Measurements from ENCODE around the gene ATP6V1G1. TPM values are rescaled to one million over a fixed set of nuclear protein-coding genes. Genes with fewer than 3 reads are reported as not detected.

The ATP6V1G1 gene
- total RNA-seq, 1 experiment from 2014 or later = 87.1 TPM

DNA sequence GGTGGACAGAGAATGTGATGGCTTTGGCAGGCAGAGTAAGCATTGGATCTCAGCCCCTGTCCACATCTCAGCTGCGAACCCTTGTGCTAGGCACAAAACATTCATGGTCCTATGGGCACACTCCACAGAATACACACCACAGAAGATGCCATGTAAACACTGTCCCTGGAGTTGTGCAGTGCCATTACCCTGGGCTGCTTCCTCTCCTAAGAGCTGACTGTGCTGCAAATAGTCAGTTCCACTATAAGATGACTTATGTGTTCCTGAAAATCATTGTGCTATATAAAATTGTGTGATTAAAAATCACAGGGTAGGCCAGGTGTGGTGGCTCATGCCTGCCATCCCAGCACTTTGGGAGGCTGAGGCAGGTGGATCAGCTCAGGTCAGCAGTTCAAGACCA, 31.9 kb upstream of the ATP6V1G1 start:
- Mint-ChIP-seq H3K4me1 (ENCODE audit: insufficient read depth, unreplicated experiment) (peaks cover 13% of the 10 kb centered on the region), H3K4me3 (ENCODE audit: unreplicated experiment) (no peak overlapping the region), H3K27me3 (ENCODE audit: insufficient read depth, unreplicated experiment) (no peaks in the 10 kb centered on the region), H3K36me3 (ENCODE audit: insufficient read depth, unreplicated experiment) (no peaks in the 10 kb centered on the region), H3K27ac (ENCODE audit: low read depth, unreplicated experiment) (no peak overlapping the region), H3K9me3 (ENCODE audit: unreplicated experiment) (no peaks in the 10 kb centered on the region)
- no peak for DNase-seq (ENCODE audit: unreplicated experiment)
- BruUV-seq (replicated peaks) = no TSS peak
- ChIA-PET POLR2A (interaction anchor here (2.2 kb wide), 1 partner anchor 32 kb away, joined by 12 read pairs; the partner anchor contains the start of gene ATP6V1G1), CTCF (interaction anchor here (0.9 to 1.1 kb wide), 2 partner anchors 14 to 18 kb away, joined by 3 read pairs; no protein-coding TSS in a partner anchor)
- TF ChIP-seq CTCF (IDR thresholded peaks at IDR 0.05; ENCODE audit: unreplicated experiment) = no peak
- intact Hi-C loops (cut with micrococcal nuclease) = no loop called here

- ChIA-PET CTCF (no interaction called here), POLR2A (interaction anchor here (1.2 kb wide), 1 partner anchor 29 kb away, joined by 4 read pairs; the partner anchor contains the start of gene ATP6V1G1)
- Mint-ChIP-seq H3K36me3 (ENCODE audit: insufficient read depth, unreplicated experiment) (no peaks in the 10 kb centered on the region), H3K9me3 (ENCODE audit: unreplicated experiment) (no peaks in the 10 kb centered on the region), H3K27ac (ENCODE audit: low read depth, unreplicated experiment) (no peak overlapping the region), H3K4me3 (ENCODE audit: unreplicated experiment) (no peak overlapping the region), H3K4me1 (ENCODE audit: insufficient read depth, unreplicated experiment) (no peaks in the 10 kb centered on the region), H3K27me3 (ENCODE audit: insufficient read depth, unreplicated experiment) (peaks cover 23% of the 10 kb centered on the region)
- no peak for DNase-seq (ENCODE audit: unreplicated experiment)
- no peak for TF ChIP-seq CTCF (IDR thresholded peaks at IDR 0.05; ENCODE audit: unreplicated experiment)
- intact Hi-C loops (cut with micrococcal nuclease) = no loop called here
- no TSS peak for BruUV-seq (replicated peaks)
These were observed 29.4 kb upstream of the ATP6V1G1 start for GRCh38 chr9:114558027-114558675.

DNA sequence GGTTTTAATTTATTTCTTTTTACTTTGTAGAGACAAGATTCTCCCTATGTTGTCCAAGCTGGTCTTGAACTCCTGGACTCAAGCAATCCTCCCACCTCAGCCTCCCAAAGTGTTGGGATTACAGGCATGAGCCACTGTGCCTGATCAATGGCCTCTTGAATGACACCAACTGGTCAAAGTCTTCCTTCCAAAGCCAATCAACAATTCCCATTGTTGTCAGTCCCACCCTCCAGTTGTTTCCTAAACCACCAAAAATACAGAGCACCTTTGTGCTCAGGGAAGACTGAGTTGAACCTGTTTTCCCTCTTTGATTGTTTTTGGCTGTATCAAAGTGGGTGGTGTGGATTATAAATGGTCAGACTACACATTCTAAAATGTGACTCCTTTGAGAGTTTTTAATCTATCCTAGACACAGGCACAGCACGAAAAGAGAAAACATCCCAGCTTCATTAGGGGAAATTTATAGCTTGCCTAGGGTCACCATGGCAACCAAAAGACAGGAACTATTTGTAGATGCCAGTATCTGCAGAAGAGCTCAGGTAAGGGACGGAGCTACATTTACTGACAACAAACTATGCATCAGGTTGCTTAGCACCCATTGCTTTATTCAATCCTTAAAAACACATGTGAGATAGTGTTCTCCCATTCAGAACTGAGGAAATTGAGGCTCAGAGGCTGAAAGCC, 27.6 kb upstream of the ATP6V1G1 start:
- DNase-seq (ENCODE audit: unreplicated experiment) = no peak
- H3K27me3 Mint-ChIP-seq (ENCODE audit: insufficient read depth, unreplicated experiment) = peaks cover 24% of the 10 kb centered on the region
- BruUV-seq (replicated peaks) = no TSS peak
- no peaks in the 10 kb centered on the region for H3K36me3 Mint-ChIP-seq (ENCODE audit: insufficient read depth, unreplicated experiment)
- no peaks in the 10 kb centered on the region for H3K4me1 Mint-ChIP-seq (ENCODE audit: insufficient read depth, unreplicated experiment)
- CTCF ChIA-PET = interaction anchor here (0.9 to 1.2 kb wide), 2 partner anchors 8 to 53 kb away, joined by 3 read pairs; no protein-coding TSS in a partner anchor
- no peaks in the 10 kb centered on the region for H3K9me3 Mint-ChIP-seq (ENCODE audit: unreplicated experiment)
- intact Hi-C loops (cut with micrococcal nuclease) = no loop called here
- H3K27ac Mint-ChIP-seq (ENCODE audit: low read depth, unreplicated experiment) = no peak overlapping the region
- no peak for TF ChIP-seq CTCF (IDR thresholded peaks at IDR 0.05; ENCODE audit: unreplicated experiment)
- POLR2A ChIA-PET = interaction anchor here (0.8 kb wide), 1 partner anchor 9 kb away, joined by 3 read pairs; no protein-coding TSS in a partner anchor
- no peak overlapping the region for H3K4me3 Mint-ChIP-seq (ENCODE audit: unreplicated experiment)

DNA sequence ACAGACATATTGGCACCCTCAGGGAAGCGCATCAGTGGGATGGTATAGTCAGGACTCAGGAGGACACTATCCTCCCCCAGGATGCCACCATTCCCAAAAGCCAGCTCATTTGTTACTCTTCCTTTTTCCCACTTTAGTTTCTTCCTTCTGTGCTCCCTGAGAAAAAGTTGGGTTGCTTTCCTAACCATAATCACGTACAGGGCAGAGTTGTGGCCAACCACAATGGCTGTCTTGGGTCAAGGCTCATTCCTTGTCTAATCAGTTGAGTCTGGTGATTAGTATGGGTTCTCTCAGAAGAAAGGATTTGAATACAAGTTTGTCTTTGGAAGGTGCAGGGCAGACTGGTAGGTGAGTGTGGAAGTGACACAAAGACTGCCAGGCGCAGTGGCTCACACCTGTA, 26.6 kb upstream of the ATP6V1G1 start:
- Mint-ChIP-seq H3K4me3 (ENCODE audit: unreplicated experiment) (no peak overlapping the region), H3K9me3 (ENCODE audit: unreplicated experiment) (no peaks in the 10 kb centered on the region), H3K4me1 (ENCODE audit: insufficient read depth, unreplicated experiment) (no peaks in the 10 kb centered on the region), H3K36me3 (ENCODE audit: insufficient read depth, unreplicated experiment) (peaks cover 5% of the 10 kb centered on the region), H3K27me3 (ENCODE audit: insufficient read depth, unreplicated experiment) (peaks cover 24% of the 10 kb centered on the region), H3K27ac (ENCODE audit: low read depth, unreplicated experiment) (no peak overlapping the region)
- ChIA-PET CTCF (interaction anchor here (0.9 to 1.2 kb wide), 2 partner anchors 9 to 54 kb away, joined by 3 read pairs; no protein-coding TSS in a partner anchor), POLR2A (interaction anchor here (0.8 to 1.0 kb wide), 2 partner anchors 9 to 950 kb away, joined by 3 read pairs; no protein-coding TSS in a partner anchor)
- no peak for DNase-seq (ENCODE audit: unreplicated experiment)
- intact Hi-C loops (cut with micrococcal nuclease) = no loop called here
- BruUV-seq (replicated peaks) = no TSS peak
- TF ChIP-seq CTCF (IDR thresholded peaks at IDR 0.05; ENCODE audit: unreplicated experiment) = no peak
